Thyroid gland (tissue), 4 donors: Measurements from ENCODE around the gene ABCC3. TPM values are rescaled to one million over a fixed set of nuclear protein-coding genes. Genes with fewer than 3 reads are reported as not detected.
A peak's percentile ranks its signal among the peaks of the same experiment; 100 is the strongest.

ENCODE experiments used
- DNase-seq, 2 donors: peaks; one replicate each; pipeline ENCODE4 v3.0.0-alpha.2; 2019
- H3K27ac ChIP-seq, 3 donors: fragments of 200-600 bp; sonication (generic); 1 replicate in 2 of 3; 2 replicates in 1 of 3; pipeline ENCODE4 v1.5.1; 2016 to 2019; ENCODE audit warnings: mild to moderate bottlenecking in 1 of 3, moderate library complexity in 1 of 3
- H3K27me3 ChIP-seq: fragments of 200-600 bp; sonication (generic); one replicate; pipeline ENCODE4 v1.5.1; 2019
- H3K36me3 ChIP-seq, 2 donors: fragments of 200-600 bp; sonication (generic); one replicate each; pipeline ENCODE4 v1.5.1; 2016 to 2019
- H3K4me1 ChIP-seq, 2 donors: fragments of 200-600 bp; sonication (generic); one replicate each; pipeline ENCODE4 v1.5.1; 2017 to 2019
- H3K4me3 ChIP-seq, 3 donors: fragments of 200-600 bp; sonication (generic); replicated peaks in 1 of 3; 1 replicate in 2 of 3; 2 replicates in 1 of 3; pipeline ENCODE4 v1.5.1; 2016; ENCODE audit warnings: mild to moderate bottlenecking in 1 of 3
- H3K9me3 ChIP-seq: fragments of 200-600 bp; sonication (generic); one replicate; pipeline ENCODE4 v1.5.1; 2017
- POLR2A ChIP-seq, 2 donors: fragments of 450-650 bp; IDR thresholded peaks; one replicate each; pipeline ENCODE4 v1.6.1; 2017; ENCODE audit warnings: antibody characterized with exemption in 2 of 2, mild to moderate bottlenecking in 2 of 2, moderate library complexity in 1 of 2
- WGBS, 2 donors: methylation state at CpG; one replicate each; pipeline ENCODE4 v1.1.5; 2017; 5-methylcytosine and 5-hydroxymethylcytosine counted together
- intact Hi-C: fragments of 100-400 bp; cut with DNase I; formaldehyde crosslinking; loops from one replicate; pipeline ENCODE4 v1.15.1; 2023
- total RNA-seq, 4 donors: library from RNA; depleted of rRNA; stranded (reverse); fragments of >200 nt; gene quantifications; one replicate each; pipeline ENCODE4 v1.2.3, GENCODE V29; 2016
- TF ChIP-seq, protein P1 (sequence below), 6 experiments: fragments of 200-600 bp in 3 of 6; fragments of 450-650 bp in 3 of 6; sonication (generic) in 3 of 6; IDR thresholded peaks; one replicate each; pipeline ENCODE4 v1.5.1; 2016 to 2019; ENCODE audit warnings: antibody characterized with exemption in 6 of 6, mild to moderate bottlenecking in 2 of 6, inconsistent platforms in 1 of 6, moderate library complexity in 1 of 6

Gene ABCC3
- total RNA-seq, 4 donors from 2014 or later, result 51.0 to 189 (median 131) TPM

DNA sequence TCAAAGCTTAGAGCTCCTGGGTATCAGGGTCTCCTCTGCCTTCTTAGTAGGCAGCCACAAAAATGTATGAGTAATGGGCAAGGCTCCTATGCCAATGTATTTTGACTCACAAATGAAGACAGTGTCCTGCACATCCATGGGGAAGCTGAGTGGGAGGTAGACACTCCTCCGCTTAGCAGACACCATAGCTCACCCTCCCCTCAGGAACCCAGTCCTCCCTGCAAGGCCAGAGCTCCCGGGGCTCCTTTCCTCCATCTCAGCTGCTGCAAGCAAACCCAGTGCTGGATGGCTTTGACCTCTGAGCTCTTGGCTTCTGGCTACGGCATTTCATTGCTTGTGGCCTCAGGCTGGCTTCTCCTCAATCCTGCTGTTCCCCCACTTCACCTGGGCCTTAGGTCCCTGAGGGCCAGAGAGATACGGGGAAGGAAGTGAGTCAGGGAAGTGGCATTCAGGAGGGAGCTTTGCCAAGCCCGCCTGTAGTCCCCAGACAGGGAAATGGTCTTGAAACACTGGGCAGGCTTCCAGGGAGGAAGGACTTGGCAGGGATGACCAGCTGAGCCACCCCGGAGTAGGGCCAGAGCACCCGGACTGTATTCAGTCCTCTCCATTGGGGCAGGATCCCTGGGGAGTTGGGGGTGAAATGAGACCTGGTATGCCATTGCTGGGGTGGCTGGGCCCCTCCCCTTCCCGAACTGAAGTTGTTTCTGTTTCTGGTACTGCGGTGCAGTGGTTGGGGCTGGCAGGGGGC is 4.5 kb downstream of the ABCC3 start:
- Histone ChIP-seq H3K4me3 (no peak overlapping the region), H3K27me3 (no peaks in the 10 kb centered on the region), H3K27ac (peak overlapping the region; percentile 42 to 89 (median 62)), H3K36me3 (no peaks in the 10 kb centered on the region), H3K9me3 (no peaks in the 10 kb centered on the region), H3K4me1 (peaks cover 39 to 65% of the 10 kb centered on the region in 2 donors)
- TF ChIP-seq, protein P1, sequence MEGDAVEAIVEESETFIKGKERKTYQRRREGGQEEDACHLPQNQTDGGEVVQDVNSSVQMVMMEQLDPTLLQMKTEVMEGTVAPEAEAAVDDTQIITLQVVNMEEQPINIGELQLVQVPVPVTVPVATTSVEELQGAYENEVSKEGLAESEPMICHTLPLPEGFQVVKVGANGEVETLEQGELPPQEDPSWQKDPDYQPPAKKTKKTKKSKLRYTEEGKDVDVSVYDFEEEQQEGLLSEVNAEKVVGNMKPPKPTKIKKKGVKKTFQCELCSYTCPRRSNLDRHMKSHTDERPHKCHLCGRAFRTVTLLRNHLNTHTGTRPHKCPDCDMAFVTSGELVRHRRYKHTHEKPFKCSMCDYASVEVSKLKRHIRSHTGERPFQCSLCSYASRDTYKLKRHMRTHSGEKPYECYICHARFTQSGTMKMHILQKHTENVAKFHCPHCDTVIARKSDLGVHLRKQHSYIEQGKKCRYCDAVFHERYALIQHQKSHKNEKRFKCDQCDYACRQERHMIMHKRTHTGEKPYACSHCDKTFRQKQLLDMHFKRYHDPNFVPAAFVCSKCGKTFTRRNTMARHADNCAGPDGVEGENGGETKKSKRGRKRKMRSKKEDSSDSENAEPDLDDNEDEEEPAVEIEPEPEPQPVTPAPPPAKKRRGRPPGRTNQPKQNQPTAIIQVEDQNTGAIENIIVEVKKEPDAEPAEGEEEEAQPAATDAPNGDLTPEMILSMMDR (IDR thresholded peaks at IDR 0.05), result peak in 1 of 6 experiments; percentile 30
- peak in 1 of 2 donors; percentile 23 for TF ChIP-seq POLR2A (IDR thresholded peaks at IDR 0.05)
- DNase-seq, result peak; percentile 100
- intact Hi-C loops, result no loop called here
- 12 to 16% methylated on average over 9 of the region's 9 CpGs for WGBS, 2 donors

DNA sequence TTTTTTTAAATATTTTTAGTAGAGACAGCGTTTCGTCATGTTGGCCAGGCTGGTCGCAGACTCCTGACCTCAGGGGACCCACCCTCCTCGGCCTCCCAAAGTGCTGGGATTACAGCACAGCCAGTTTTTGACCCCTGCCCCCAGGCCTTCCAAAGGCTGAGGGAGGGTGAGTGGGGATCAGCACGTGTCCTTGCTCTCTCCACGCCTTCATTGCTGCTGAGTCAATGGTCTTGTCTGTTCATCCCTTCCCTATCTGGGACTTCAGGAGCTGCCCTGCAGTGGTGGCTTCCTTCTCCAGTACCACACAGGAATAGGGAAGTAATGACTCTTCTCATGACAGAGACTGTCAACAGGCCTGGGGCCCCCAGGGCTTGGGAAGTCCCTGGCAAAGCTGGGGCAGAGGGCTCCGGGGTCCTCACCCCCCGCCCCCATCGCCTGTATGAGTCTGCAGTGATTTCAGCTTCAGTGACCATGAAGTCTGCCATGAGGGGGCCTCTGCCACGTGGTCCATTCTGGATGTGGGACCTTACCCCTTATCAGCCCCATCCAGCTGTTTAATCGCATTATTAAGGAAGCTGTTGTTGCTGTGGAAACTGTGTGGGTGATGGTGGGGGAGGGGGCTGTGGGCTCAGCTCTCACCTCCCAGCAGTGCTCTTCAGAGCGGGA is 6.1 kb downstream of the ABCC3 start:
- no peak for DNase-seq
- Histone ChIP-seq H3K27me3 (no peaks in the 10 kb centered on the region), H3K9me3 (no peaks in the 10 kb centered on the region), H3K4me1 (peaks cover 27 to 54% of the 10 kb centered on the region in 2 donors), H3K27ac (peak overlapping the region in 1 of 3 donors; percentile 42), H3K4me3 (no peak overlapping the region), H3K36me3 (no peaks in the 10 kb centered on the region)
- 78 to 85% methylated on average over 6 to 12 of the region's 12 CpGs for WGBS, 2 donors
- intact Hi-C loops, result no loop called here
- TF ChIP-seq, protein P1 (IDR thresholded peaks at IDR 0.05), result no peak
- TF ChIP-seq POLR2A (IDR thresholded peaks at IDR 0.05), result no peak

DNA sequence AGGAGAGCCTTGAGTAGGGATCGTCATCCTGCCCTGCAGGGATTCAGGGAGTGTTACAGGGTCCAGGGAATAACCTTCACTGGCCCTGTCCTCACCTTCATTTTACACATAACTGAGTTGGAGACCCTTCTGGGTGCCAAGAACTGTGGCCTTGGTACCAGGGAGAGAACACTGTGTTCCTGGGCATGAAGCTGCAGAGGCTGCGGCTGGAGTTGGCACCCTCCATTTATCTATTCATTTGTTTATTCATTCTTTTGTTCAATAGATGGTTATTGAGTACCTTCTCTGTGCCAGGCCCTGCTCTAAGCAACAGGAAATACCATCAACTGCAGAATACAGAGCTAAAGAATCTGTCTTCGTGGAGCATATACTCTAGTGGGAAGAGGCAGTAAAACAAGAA is 6.7 kb downstream of the ABCC3 start:
- no peak for DNase-seq
- TF ChIP-seq, protein P1 (IDR thresholded peaks at IDR 0.05), result no peak
- TF ChIP-seq POLR2A (IDR thresholded peaks at IDR 0.05), result no peak
- no peaks in the 10 kb centered on the region for H3K27me3 ChIP-seq
- intact Hi-C loops, result no loop called here
- WGBS, 2 donors, result 69 to 79% methylated on average over 3 of the region's 3 CpGs
- no peak overlapping the region for H3K27ac ChIP-seq
- no peaks in the 10 kb centered on the region for H3K36me3 ChIP-seq
- no peaks in the 10 kb centered on the region for H3K9me3 ChIP-seq
- peaks cover 27 to 50% of the 10 kb centered on the region in 2 donors for H3K4me1 ChIP-seq
- H3K4me3 ChIP-seq, result no peak overlapping the region

DNA sequence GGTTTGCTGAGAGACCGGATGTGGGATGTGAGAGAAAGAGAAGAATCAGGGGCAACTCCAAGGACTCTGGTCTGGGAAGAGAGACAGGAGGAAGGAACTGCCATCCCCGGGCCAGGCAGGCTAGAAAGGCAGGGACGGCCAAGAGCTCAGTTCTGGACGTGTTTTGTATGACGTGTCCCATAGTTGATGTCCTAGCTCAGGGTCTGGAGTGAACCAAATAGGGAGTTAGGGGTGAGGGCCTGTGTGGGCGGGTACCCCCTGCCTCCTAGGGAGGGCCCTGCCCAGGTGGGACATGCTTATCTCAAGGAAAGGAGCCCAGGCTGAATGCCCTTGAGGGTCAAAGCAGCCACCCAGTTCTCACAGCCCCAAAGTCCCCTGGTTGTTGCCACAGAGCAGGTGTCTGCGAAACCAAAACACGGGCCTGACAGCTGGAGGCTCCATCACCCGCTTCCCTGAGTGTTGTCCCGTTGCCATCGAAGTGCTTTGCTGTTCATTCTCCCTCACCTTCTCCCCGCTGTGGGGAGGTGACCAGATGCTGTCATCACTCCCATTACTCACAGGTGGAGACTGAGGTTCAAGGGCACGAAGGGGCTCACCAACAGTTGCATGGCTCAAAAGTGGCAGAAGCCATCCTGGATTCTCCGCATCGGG is 7.5 kb downstream of the ABCC3 start:
- H3K9me3 ChIP-seq, result no peaks in the 10 kb centered on the region
- no peak for DNase-seq
- 86 to 93% methylated on average over 15 of the region's 15 CpGs for WGBS, 2 donors
- TF ChIP-seq POLR2A (IDR thresholded peaks at IDR 0.05), result no peak
- TF ChIP-seq, protein P1 (IDR thresholded peaks at IDR 0.05), result no peak
- intact Hi-C loops, result no loop called here
- H3K36me3 ChIP-seq, result no peaks in the 10 kb centered on the region
- H3K27me3 ChIP-seq, result no peaks in the 10 kb centered on the region
- no peak overlapping the region for H3K4me3 ChIP-seq
- peaks cover 27 to 47% of the 10 kb centered on the region in 2 donors for H3K4me1 ChIP-seq
- no peak overlapping the region for H3K27ac ChIP-seq
